HEK293 (cell line): ENCODE measurements around the gene PTPRCAP.

ENCODE experiments used
- BCL11B ChIP-seq: fragments of 450-650 bp; formaldehyde crosslinking; IDR thresholded peaks from 2 replicates; pipeline ENCODE4 v1.5.1; 2016; ENCODE audit warnings: low read depth, missing biosample characterization, missing genetic modification characterization
- PATZ1 ChIP-seq: fragments of 450-650 bp; formaldehyde crosslinking; IDR thresholded peaks from 2 replicates; pipeline ENCODE4 v1.5.1; 2016; ENCODE audit warnings: missing biosample characterization, missing genetic modification characterization
- PRDM10 ChIP-seq: fragments of 450-650 bp; formaldehyde crosslinking; IDR thresholded peaks from 2 replicates; pipeline ENCODE4 v1.5.1; 2016; ENCODE audit warnings: missing biosample characterization, missing genetic modification characterization
- RBAK ChIP-seq: fragments of 450-650 bp; formaldehyde crosslinking; IDR thresholded peaks from 2 replicates; pipeline ENCODE4 v1.5.1; 2016; ENCODE audit warnings: missing biosample characterization, missing genetic modification characterization
- REPIN1 ChIP-seq: fragments of 450-650 bp; formaldehyde crosslinking; IDR thresholded peaks from 2 replicates; pipeline ENCODE4 v1.5.1; 2017; ENCODE audit warnings: missing biosample characterization, missing genetic modification characterization, low read depth
- ZBTB7A ChIP-seq: fragments of 450-650 bp; formaldehyde crosslinking; IDR thresholded peaks from 2 replicates; pipeline ENCODE4 v1.5.1; 2016; ENCODE audit warnings: low read depth, missing biosample characterization, missing genetic modification characterization
- ZNF16 ChIP-seq: fragments of 450-650 bp; formaldehyde crosslinking; IDR thresholded peaks from 2 replicates; pipeline ENCODE4 v1.5.1; 2016; ENCODE audit warnings: low read depth, missing biosample characterization, missing genetic modification characterization
- ZNF23 ChIP-seq: fragments of 450-650 bp; formaldehyde crosslinking; IDR thresholded peaks from 2 replicates; pipeline ENCODE4 v1.5.1; 2016; ENCODE audit warnings: missing biosample characterization, missing genetic modification characterization, borderline replicate concordance
- ZNF248 ChIP-seq: fragments of 450-650 bp; formaldehyde crosslinking; IDR thresholded peaks from 2 replicates; pipeline ENCODE4 v1.5.1; 2017; ENCODE audit warnings: missing biosample characterization, missing genetic modification characterization
- ZNF324 ChIP-seq: fragments of 450-650 bp; formaldehyde crosslinking; IDR thresholded peaks from 2 replicates; pipeline ENCODE4 v1.5.1; 2016; ENCODE audit warnings: missing biosample characterization, missing genetic modification characterization
- ZNF335 ChIP-seq: fragments of 450-650 bp; formaldehyde crosslinking; conservative IDR thresholded peaks from 2 replicates; pipeline ENCODE4 v1.5.1; 2016; ENCODE audit warnings: missing biosample characterization, missing genetic modification characterization
- ZNF37A ChIP-seq: fragments of 450-650 bp; IDR thresholded peaks from 2 replicates; pipeline ENCODE4 v1.5.1; 2018; ENCODE audit warnings: missing biosample characterization, missing genetic modification characterization
- ZNF48 ChIP-seq: fragments of 450-650 bp; formaldehyde crosslinking; IDR thresholded peaks from 2 replicates; pipeline ENCODE4 v1.5.1; 2016; ENCODE audit warnings: missing biosample characterization, missing genetic modification characterization
- ZNF549 ChIP-seq: fragments of 450-650 bp; IDR thresholded peaks from 2 replicates; pipeline ENCODE4 v1.5.1; 2018; ENCODE audit warnings: missing biosample characterization, missing genetic modification characterization, mild to moderate bottlenecking, inconsistent platforms, moderate library complexity
- ZNF580 ChIP-seq: fragments of 450-650 bp; formaldehyde crosslinking; IDR thresholded peaks from 2 replicates; pipeline ENCODE4 v1.5.1; 2016; ENCODE audit warnings: missing biosample characterization, missing genetic modification characterization
- ZNF645 ChIP-seq: fragments of 450-650 bp; formaldehyde crosslinking; IDR thresholded peaks from 2 replicates; pipeline ENCODE4; 2016; ENCODE audit warnings: missing biosample characterization, missing genetic modification characterization
- TF ChIP-seq, protein P1 (sequence below): fragments of 450-650 bp; formaldehyde crosslinking; IDR thresholded peaks from 2 replicates; pipeline ENCODE4 v1.5.1; 2017; ENCODE audit warnings: missing biosample characterization, missing genetic modification characterization
- TF ChIP-seq, protein P2 (sequence below): fragments of 450-650 bp; formaldehyde crosslinking; IDR thresholded peaks from 2 replicates; pipeline ENCODE4 v1.5.0; 2017; ENCODE audit warnings: missing biosample characterization, missing genetic modification characterization, borderline replicate concordance
- TF ChIP-seq, protein P3 (sequence below): fragments of 450-650 bp; formaldehyde crosslinking; IDR thresholded peaks from 2 replicates; pipeline ENCODE4 v1.5.1; 2016; ENCODE audit warnings: missing biosample characterization, missing genetic modification characterization, low read depth

PTPRCAP gene

GRCh38 chr11:67428052-67429001, 9.2 kb downstream of the PTPRCAP start, which contains the start of gene RPS6KB2 (continued):
- TF ChIP-seq ZNF549 (tag by site-specific recombination) (no peak), REPIN1 (tag by site-specific recombination) (no peak), ZNF645 (tag by site-specific recombination) (no peak), RBAK (no peak), BCL11B (no peak), PRDM10 (tag by site-specific recombination) (peak; percentile 83), ZNF248 (no peak), ZNF324 (tag by site-specific recombination) (no peak), ZNF335 (peak; percentile 100), ZNF580 (tag by site-specific recombination) (0 out of 2 replicates have a peak, but pooled peaks have one; percentile 35), ZNF16 (tag by site-specific recombination) (no peak), PATZ1 (tag by site-specific recombination) (peak; percentile 61; the same call in 1 of the 2 replicates), ZNF37A (tag by site-specific recombination) (no peak), ZNF23 (tag by site-specific recombination) (no peak), ZBTB7A (tag by site-specific recombination) (no peak), ZNF48 (tag by site-specific recombination) (no peak)
- TF ChIP-seq, protein P1, sequence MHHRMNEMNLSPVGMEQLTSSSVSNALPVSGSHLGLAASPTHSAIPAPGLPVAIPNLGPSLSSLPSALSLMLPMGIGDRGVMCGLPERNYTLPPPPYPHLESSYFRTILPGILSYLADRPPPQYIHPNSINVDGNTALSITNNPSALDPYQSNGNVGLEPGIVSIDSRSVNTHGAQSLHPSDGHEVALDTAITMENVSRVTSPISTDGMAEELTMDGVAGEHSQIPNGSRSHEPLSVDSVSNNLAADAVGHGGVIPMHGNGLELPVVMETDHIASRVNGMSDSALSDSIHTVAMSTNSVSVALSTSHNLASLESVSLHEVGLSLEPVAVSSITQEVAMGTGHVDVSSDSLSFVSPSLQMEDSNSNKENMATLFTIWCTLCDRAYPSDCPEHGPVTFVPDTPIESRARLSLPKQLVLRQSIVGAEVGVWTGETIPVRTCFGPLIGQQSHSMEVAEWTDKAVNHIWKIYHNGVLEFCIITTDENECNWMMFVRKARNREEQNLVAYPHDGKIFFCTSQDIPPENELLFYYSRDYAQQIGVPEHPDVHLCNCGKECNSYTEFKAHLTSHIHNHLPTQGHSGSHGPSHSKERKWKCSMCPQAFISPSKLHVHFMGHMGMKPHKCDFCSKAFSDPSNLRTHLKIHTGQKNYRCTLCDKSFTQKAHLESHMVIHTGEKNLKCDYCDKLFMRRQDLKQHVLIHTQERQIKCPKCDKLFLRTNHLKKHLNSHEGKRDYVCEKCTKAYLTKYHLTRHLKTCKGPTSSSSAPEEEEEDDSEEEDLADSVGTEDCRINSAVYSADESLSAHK (tag by site-specific recombination), result no peak
- TF ChIP-seq, protein P2, sequence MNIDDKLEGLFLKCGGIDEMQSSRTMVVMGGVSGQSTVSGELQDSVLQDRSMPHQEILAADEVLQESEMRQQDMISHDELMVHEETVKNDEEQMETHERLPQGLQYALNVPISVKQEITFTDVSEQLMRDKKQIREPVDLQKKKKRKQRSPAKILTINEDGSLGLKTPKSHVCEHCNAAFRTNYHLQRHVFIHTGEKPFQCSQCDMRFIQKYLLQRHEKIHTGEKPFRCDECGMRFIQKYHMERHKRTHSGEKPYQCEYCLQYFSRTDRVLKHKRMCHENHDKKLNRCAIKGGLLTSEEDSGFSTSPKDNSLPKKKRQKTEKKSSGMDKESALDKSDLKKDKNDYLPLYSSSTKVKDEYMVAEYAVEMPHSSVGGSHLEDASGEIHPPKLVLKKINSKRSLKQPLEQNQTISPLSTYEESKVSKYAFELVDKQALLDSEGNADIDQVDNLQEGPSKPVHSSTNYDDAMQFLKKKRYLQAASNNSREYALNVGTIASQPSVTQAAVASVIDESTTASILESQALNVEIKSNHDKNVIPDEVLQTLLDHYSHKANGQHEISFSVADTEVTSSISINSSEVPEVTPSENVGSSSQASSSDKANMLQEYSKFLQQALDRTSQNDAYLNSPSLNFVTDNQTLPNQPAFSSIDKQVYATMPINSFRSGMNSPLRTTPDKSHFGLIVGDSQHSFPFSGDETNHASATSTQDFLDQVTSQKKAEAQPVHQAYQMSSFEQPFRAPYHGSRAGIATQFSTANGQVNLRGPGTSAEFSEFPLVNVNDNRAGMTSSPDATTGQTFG (tag by site-specific recombination), result no peak
- TF ChIP-seq, protein P3, sequence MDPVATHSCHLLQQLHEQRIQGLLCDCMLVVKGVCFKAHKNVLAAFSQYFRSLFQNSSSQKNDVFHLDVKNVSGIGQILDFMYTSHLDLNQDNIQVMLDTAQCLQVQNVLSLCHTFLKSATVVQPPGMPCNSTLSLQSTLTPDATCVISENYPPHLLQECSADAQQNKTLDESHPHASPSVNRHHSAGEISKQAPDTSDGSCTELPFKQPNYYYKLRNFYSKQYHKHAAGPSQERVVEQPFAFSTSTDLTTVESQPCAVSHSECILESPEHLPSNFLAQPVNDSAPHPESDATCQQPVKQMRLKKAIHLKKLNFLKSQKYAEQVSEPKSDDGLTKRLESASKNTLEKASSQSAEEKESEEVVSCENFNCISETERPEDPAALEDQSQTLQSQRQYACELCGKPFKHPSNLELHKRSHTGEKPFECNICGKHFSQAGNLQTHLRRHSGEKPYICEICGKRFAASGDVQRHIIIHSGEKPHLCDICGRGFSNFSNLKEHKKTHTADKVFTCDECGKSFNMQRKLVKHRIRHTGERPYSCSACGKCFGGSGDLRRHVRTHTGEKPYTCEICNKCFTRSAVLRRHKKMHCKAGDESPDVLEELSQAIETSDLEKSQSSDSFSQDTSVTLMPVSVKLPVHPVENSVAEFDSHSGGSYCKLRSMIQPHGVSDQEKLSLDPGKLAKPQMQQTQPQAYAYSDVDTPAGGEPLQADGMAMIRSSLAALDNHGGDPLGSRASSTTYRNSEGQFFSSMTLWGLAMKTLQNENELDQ (tag by site-specific recombination), result no peak
